Activated CD4-positive, CD25-positive, alpha-beta regulatory T cell treated with anti-CD3 and anti-CD28 coated beads, Interleukin-2, amount 50 U/mL, for 24 hours (primary cell): Measurements from ENCODE around the gene KRTAP5-3.
"Not testable (repeated sequence)": the region's sequence is repeated elsewhere in the genome, so short reads cannot be mapped to it uniquely, and the experiment has no call there.

Experiments used
- ATAC-seq, 2 donors: fragments of 150-1000 bp; cut with Tn5 transposase; one replicate each; pipeline ENCODE4 v1.10.0; 2021; ENCODE audit warnings: mild to moderate bottlenecking in 1 of 2, moderate library complexity in 1 of 2

The KRTAP5-3 gene

GRCh38 chr11:1575756-1576155 is 32.5 kb downstream of the KRTAP5-3 start:
- ATAC-seq: not testable (repeated sequence)

DNA sequence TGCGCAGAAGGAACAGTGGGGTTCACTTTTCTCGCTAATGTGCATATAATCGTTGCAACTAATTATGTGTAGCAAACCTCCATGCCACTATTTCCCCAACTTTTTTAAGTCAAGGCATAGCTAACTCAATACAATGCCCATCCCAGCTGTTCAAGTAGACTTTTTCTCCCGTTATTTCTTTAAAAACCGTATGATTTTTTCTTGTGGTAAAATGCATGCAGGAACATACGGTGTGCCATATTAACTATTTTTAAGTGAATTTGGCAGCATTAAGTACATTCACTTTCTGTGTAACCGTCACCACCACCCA is 33.4 kb downstream of the KRTAP5-3 start:
- no peak for ATAC-seq

DNA sequence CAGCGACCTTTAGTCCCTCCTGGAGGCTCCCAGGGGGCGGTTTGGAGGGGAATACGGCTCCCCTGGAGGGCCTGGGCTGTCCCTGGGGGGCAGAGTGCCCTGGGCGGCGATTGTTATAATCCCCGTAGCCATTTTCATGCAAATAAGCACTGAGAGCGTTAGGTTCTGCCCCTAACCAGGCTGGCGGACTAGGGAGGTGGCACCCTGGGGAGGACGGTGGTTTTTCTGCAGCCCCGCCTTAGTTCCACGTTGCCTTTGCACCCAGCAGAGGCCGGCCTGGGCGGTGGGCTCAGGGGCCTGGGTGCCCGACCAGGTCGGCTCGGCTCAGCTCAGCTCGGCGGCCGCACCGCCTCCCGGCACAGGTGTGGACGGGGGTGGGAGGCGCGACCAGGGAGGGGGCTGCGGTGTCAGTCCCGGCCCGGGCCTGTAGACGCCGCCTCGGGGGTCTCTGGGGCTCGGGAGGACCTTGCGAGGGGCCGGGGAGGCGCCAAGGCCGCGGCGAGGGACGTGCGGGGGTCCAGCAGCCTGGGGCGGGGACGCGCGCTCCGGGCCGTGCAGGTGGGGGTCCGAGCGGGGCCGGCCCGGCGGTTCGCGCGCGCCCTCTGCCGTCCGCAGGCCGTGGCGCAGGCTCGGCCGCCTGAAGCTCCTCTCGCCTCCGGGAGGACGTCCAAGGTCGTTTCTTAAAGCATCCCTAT is 33.9 kb downstream of the KRTAP5-3 start:
- ATAC-seq: peak; percentile 60 to 61

DNA sequence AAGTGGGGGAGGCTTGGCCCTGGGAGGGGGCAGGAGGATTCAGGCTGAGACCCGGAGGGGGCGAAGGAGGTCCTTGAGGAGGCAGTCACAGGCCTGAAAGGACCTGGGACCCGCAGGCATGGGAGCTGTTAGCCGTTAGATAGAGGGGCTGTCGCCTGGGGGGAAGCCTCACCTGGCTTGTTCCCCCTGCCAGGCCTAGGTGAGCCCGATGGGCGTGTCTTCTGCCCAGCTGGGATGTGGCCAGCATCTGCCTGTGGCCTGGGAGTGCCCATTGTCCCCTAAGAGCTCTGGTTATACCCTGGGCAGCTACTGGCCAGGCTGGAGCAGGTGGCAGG is 34.4 kb downstream of the KRTAP5-3 start:
- no peak for ATAC-seq

DNA sequence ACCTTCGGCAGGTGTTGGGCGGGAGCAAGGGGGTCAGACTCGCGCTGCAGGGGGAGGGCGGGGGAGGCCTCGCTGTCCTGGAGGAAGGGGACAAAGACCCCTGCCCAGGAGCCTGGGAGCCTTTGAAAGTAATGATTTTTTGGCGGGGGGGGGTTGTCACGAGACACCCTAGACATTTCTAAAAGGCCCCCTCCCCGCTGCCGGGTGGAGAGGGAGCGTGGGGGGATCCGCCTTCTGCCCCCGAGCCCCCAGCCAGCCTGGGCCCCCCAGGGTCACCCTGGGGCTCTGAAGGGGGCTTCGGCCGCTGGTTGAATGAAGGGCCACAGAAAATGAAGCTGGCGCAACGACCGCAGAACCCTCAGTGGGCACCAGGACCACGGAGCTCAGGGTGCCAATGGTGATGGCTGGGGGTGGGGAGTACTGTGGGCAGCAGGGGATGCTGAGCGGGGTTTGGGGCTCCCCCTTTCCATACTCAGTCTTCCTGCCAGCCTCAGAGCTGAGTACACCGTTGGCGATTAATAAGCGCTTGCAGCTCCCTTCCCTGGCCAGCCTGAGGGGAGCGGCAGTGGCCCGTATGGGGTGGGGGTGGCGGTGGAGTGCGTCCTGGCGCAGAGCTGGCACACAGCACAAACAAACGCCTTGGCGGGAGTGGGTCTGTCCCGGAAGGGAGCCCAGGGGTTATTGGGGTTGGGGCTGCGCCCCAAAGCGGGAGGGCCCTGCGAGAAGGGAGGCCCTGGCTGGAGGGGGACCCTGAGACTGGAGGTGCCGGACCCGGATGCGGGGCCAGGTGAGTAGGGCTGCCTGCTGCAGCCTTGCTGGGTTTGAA is 35.0 kb downstream of the KRTAP5-3 start:
- ATAC-seq: no peak

- ATAC-seq: peak; percentile 71 to 72
Measured at GRCh38 chr11:1572197-1573076, 35.8 kb downstream of the KRTAP5-3 start, which contains the start of gene DUSP8. TSS of gene DUSP8 (minus strand) at chr11:1572271. CDS start at chr11:1565826, 6,445 bp downstream.

DNA sequence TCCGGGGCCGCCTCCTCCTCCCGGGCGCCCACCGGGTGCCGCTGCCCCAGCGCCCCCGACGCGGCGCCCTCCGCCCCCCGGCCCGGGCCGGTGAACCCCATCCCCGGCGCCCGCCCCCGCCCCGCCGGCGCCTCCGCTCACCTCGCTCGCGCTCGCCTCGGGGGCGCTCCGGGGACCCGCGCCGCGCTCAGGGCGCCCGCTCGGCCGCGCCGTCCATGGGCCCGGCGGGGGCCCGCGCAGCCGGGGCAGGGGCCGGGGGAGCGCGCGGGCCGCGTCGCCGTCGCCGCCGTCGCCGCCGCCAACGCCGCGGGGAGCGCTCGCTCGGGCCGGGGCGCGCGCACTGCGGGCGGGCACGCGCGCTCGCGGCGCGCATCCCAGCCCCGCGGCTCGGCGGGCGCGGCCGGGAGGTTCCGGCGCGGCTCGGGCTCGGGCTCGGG is 36.5 kb downstream of the KRTAP5-3 start:
- ATAC-seq: peak in 1 of 2 donors; percentile 8

DNA sequence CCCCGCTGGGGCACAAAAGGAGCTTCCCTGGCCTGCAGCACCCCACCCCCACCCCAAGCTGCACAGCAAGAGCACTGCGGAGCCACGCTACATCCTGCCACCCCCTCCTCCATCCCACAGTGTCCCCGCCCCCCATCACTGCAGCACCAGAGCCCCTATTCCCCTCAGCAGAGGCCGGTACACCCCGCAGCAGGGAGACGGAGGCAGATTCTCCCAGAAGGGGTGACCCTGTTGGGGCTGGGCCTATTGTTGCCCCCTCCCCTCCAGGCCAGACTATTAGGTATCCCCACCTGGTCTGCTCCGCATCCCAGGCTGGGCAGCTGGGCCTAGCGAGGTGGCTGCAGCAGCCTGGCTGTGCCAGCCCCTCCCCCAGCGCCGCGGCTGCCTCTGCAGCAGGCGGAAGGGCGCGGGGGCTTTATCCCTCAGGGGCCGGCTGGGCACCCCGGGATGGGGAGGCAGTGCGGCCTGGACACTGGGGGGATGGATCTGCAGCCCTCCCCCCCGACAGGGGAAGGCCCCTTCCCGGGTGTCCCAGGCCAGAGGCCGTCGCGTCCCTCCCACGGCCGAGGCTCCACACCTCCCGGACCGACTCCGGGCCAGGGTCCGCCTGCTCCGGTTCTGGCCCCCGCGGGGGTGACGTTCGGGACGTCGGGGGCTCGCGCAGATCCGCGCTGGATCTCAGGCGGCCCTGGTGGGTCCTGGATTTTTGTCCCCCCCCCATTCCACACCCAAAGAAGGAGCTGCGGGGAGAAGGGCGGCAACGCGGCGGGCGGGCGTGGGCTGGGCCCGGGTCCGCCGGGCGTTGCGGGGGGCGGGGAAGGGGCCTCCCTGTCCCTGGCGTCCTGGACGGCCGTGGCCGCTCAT is 37.1 kb downstream of the KRTAP5-3 start:
- ATAC-seq: no peak

GRCh38 chr11:1570531-1570895 is 37.8 kb downstream of the KRTAP5-3 start:
- no peak for ATAC-seq

DNA sequence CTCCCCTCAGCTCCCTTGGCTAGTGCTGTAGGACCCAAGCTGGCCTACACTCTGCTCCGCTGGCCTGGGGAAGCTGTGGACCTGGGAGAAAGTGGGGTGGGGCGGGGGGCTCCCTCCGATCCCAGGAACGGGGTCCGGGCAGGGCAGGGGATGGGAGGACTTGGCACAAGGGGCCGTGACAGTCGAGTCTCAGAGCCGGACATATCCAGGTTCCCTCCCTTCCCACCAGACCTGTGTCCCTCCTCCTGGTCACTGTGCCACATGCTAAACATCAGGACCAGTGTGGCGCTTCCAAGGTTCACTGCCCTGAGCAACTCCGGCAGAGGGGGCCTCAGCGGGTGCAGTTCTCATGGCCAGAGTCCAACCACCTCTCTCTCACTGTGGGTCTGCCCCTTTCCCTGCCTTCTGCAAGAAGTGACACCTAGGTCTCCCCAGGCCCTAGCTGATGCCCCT is 38.2 kb downstream of the KRTAP5-3 start:
- no peak for ATAC-seq

DNA sequence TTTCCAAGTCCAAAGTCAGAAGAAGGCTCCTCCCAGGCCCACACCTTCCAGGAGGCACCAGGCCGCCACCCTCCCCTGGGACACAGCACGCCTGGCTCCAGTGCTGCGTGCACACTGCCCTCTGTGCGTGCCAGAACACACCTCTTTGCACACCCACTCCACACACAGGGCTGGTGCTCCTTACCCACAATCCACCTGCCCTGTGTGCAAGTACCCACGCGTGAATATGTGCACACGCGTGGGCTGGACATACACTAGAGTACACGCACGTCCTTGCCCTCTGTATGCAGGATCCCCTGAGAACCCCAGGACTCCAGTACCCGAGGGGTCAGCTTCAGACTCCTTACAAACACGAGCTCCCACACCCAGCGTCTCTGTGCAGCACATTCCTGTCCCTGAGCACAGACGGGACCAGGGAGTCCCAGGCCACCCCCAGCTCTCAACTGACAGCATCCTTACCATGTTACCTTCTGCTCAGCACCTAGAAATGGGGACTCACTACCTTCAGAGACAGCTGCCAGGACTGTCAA is 38.9 kb downstream of the KRTAP5-3 start:
- no peak for ATAC-seq

DNA sequence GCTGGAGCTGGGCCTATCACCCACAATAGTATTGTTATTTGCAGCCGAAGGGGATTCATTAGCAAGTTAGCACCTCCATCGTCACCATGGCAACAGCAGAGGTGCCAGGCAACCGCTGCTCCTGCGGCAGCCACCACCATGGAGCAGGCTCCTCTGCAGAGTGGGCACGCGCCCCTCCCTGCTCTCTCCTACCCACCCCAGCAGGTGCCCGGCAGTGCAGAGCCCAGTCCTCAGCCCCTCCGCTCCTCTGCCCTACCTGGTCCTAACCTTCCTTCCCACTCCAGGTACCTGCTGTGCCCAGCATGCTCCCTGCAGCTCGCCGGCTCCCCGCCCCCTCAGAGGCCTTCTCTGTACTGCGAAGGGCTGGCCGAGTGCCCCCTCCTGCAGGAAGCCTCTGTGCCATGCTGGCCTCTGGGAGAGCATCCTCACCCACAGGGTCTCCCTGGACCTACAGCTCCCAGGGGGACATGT is 39.8 kb downstream of the KRTAP5-3 start:
- no peak for ATAC-seq

- ATAC-seq: no peak
Measured at GRCh38 chr11:1567721-1568100, 40.6 kb downstream of the KRTAP5-3 start.

DNA sequence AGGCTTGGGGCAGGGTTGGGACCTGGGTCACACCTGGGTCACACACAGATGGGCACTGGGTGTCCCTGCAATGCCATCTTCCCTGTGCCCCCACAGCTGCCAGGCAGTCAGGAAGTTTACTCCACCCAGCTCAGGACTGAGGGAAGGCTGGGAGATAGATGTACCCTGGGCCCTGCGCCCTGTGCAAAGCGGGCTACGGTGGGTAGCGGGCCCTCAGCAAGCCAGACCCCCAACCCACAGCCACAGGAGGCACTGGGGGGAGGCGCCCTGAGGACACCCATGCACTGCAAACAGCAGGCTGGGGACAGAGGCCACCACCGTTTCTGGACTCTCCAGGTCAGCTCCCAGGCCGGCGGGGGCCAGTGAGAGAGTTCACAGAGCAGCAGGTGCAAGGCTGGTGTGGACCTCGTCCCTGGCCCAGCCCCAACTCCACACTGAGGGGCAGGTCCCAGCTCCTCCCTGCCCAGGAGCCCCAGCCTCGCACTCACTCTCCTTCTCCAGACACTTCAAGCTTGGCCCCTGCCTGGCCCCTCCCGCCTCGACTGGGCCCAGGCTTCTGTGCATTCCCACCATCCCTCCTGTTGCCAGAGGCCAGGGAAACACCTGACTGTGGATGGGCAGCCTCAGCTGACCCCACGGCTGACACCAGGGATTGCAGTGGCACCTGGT is 41.1 kb downstream of the KRTAP5-3 start:
- no peak for ATAC-seq

DNA sequence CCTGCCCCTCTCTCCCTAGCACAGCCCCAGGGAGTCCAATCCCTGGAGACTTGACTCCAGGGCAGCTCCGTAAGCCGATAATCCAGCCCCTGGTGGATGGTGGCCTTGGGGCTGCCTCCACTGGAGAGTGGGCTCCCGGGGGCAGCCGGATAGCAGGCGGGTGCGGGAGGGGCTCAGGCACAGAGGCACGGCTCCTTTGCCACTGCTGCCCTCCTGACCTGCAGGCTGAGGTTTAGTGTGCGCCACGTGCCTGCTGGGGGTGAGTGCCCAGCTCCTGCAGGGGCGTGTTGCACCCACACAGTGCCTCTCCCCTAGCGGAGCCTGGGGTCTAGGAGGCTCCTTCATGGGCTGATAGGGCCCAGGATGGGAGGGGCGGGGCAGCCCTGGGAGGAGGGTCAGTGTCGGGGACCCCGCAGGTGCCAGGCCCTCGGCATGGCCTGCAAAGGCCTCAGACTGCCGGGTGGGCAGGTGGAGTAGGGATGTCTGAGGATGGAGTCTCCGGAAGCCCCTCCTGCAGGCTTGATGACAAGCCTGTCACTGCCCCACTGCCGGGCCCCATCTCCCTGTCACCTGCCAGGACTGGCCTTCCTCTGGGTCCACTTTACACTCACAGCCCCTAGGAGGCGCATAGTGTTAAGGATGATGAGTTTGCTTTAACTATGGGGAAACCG is 41.7 kb downstream of the KRTAP5-3 start:
- no peak for ATAC-seq

DNA sequence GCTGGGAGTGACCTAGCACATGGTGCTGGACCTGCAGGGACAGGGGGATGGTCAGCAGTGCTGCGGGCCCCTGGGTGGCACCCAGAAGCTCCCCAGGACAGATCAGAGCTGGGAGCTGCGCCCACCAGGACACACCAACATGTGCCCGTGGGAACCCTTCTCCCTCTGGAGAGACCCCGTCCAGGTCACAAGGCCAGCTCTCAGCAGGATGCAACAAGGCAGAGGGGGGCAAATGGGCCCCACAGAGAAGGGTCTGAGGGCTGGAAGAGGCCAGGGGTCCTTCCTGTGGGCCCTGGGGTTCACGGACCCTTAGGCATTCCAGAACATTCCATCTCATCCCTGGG is 42.4 kb downstream of the KRTAP5-3 start:
- ATAC-seq: no peak

GRCh38 chr11:1565173-1565903 is 42.9 kb downstream of the KRTAP5-3 start:
- ATAC-seq: no peak

- no peak for ATAC-seq
Measured at GRCh38 chr11:1564535-1565172, 43.6 kb downstream of the KRTAP5-3 start.

DNA sequence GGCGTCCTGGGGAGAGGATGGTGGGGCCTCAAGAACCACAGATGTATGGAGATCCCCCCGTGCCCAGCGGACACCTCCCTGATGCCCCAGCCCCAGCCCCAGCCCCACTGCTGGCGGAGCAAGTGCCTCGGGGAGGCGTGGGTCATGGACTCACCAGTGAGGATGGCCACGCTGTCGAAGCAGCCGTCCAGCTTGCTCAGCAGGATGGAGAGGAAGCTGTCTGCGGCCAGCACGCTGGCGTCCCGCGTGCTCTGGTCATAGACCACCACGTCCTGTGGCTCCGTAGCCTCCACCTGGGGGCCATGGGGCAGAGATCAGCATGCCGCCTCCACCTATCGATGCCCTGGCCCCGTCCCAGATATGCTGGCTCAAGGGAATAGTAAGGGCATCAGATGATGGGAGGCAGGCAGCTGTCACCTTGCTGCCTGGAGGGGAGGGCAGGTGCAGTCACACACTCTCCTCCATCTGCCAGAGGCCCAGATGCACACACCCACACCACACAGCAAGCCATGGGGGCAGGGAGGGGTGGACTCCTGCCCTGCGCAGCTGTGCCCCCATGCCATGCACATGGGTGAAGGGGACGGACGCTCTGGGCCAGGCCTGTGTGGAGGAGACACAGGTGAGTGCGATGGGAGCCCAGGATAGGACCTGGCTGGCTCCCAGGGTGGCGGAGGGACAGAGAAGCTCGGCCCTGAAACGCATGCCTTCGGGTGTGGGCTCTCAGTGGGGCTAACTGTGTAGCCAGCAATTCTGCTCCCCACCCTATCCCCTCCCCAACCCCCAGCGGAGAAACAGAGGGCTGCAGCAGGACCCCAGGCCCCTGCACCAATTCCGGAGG is 44.3 kb downstream of the KRTAP5-3 start:
- ATAC-seq: no peak
